Ovary (tissue), 1 donor: ENCODE measurements around the gene SERPINA9.

Source experiments
- EP300 ChIP-seq: sonication (generic); formaldehyde crosslinking; IDR thresholded peaks from one replicate; pipeline ENCODE4 v1.6.1; 2017; ENCODE audit warnings: antibody characterized with exemption
- POLR2A ChIP-seq: fragments of 450-650 bp; IDR thresholded peaks from one replicate; pipeline ENCODE4 v1.6.1; 2017; ENCODE audit warnings: antibody characterized with exemption, mild to moderate bottlenecking, moderate library complexity

GRCh38 chr14:94462763-94463572 is 13.0 kb downstream of the SERPINA9 start:
- TF ChIP-seq POLR2A (no peak), EP300 (no peak)
